Duodenal mucosa (tissue), 2 donors: ENCODE measurements around the gene DOCK2.
"Not testable (repeated sequence)": the region's sequence is repeated elsewhere in the genome, so short reads cannot be mapped to it uniquely, and the experiment has no call there.

Experiments
- H3K27ac ChIP-seq: one replicate; pipeline ENCODE4 v1.7.0; 2013; ENCODE audit warnings: low read depth, low read length
- H3K27me3 ChIP-seq, 2 donors: one replicate each; pipeline ENCODE4 v1.7.0; 2013; ENCODE audit warnings: low read length in 2 of 2, control low read depth in 1 of 2; ENCODE audit not compliant: insufficient read depth in 2 of 2, control insufficient read depth in 1 of 2
- H3K36me3 ChIP-seq, 2 donors: one replicate each; pipeline ENCODE4 v1.7.0; 2013; ENCODE audit warnings: low read length in 2 of 2, control low read depth in 1 of 2; ENCODE audit not compliant: insufficient read depth in 2 of 2, control insufficient read depth in 1 of 2
- H3K4me1 ChIP-seq, 2 donors: one replicate each; pipeline ENCODE4 v1.7.0; 2013; ENCODE audit warnings: low read length in 2 of 2, control low read depth in 1 of 2; ENCODE audit not compliant: insufficient read depth in 2 of 2, control insufficient read depth in 1 of 2
- H3K4me3 ChIP-seq, 2 donors: one replicate each; pipeline ENCODE4 v1.7.0; 2013; ENCODE audit warnings: low read length in 2 of 2, low read depth in 1 of 2
- H3K9ac ChIP-seq, 2 donors: one replicate each; pipeline ENCODE4 v1.7.0; 2013; ENCODE audit warnings: low read length in 2 of 2, low read depth in 1 of 2
- H3K9me3 ChIP-seq, 2 donors: one replicate each; pipeline ENCODE4 v1.7.0; 2013; ENCODE audit warnings: low read length in 2 of 2, control low read depth in 1 of 2; ENCODE audit not compliant: control insufficient read depth in 1 of 2

The DOCK2 gene

GRCh38 chr5:169610606-169611005 is 26.5 kb upstream of the DOCK2 start:
- H3K4me3 ChIP-seq = no peak overlapping the region
- no peaks in the 10 kb centered on the region for H3K9me3 ChIP-seq
- H3K9ac ChIP-seq = no peak overlapping the region
- H3K36me3 ChIP-seq = no peaks in the 10 kb centered on the region
- H3K27ac ChIP-seq = no peak overlapping the region
- no peaks in the 10 kb centered on the region for H3K27me3 ChIP-seq
- H3K4me1 ChIP-seq = no peaks in the 10 kb centered on the region

GRCh38 chr5:169615561-169615960 is 21.5 kb upstream of the DOCK2 start:
- Histone ChIP-seq H3K4me3 (no peak overlapping the region), H3K9ac (no peak overlapping the region), H3K36me3 (no peaks in the 10 kb centered on the region), H3K9me3 (no peaks in the 10 kb centered on the region), H3K4me1 (no peaks in the 10 kb centered on the region), H3K27me3 (no peaks in the 10 kb centered on the region), H3K27ac (no peak overlapping the region)

GRCh38 chr5:169624307-169624706 is 12.8 kb upstream of the DOCK2 start:
- not testable (repeated sequence) for H3K27me3 ChIP-seq, H3K36me3 ChIP-seq, H3K9me3 ChIP-seq, H3K9ac ChIP-seq, H3K4me3 ChIP-seq, H3K4me1 ChIP-seq, H3K27ac ChIP-seq

GRCh38 chr5:169626779-169627178 is 10.3 kb upstream of the DOCK2 start:
- Histone ChIP-seq H3K27me3 (no peaks in the 10 kb centered on the region), H3K4me3 (no peak overlapping the region), H3K9ac (no peak overlapping the region), H3K36me3 (no peaks in the 10 kb centered on the region), H3K27ac (no peak overlapping the region), H3K4me1 (no peaks in the 10 kb centered on the region), H3K9me3 (no peaks in the 10 kb centered on the region)

- Histone ChIP-seq H3K9ac (no peak overlapping the region), H3K27me3 (no peaks in the 10 kb centered on the region), H3K4me1 (no peaks in the 10 kb centered on the region), H3K27ac (no peak overlapping the region), H3K36me3 (no peaks in the 10 kb centered on the region), H3K4me3 (no peak overlapping the region), H3K9me3 (no peaks in the 10 kb centered on the region)
Measured at GRCh38 chr5:169627551-169627950, 9.5 kb upstream of the DOCK2 start.

- H3K4me1 ChIP-seq = no peaks in the 10 kb centered on the region
- H3K4me3 ChIP-seq = no peak overlapping the region
- no peak overlapping the region for H3K27ac ChIP-seq
- no peaks in the 10 kb centered on the region for H3K36me3 ChIP-seq
- H3K27me3 ChIP-seq = no peaks in the 10 kb centered on the region
- H3K9me3 ChIP-seq = no peaks in the 10 kb centered on the region
- H3K9ac ChIP-seq = no peak overlapping the region
Measured at GRCh38 chr5:169628892-169629291, 8.2 kb upstream of the DOCK2 start.

GRCh38 chr5:169629847-169630548 is 7.1 kb upstream of the DOCK2 start:
- Histone ChIP-seq H3K36me3 (no peaks in the 10 kb centered on the region), H3K4me3 (no peak overlapping the region)

GRCh38 chr5:169631360-169631759 is 5.7 kb upstream of the DOCK2 start:
- H3K4me1 ChIP-seq = no peaks in the 10 kb centered on the region
- H3K9me3 ChIP-seq = no peaks in the 10 kb centered on the region
- H3K27ac ChIP-seq = no peak overlapping the region
- H3K9ac ChIP-seq = no peak overlapping the region
- no peak overlapping the region for H3K4me3 ChIP-seq
- no peaks in the 10 kb centered on the region for H3K27me3 ChIP-seq
- H3K36me3 ChIP-seq = no peaks in the 10 kb centered on the region

More at GRCh38 chr5:169629847-169630548, 7.1 kb upstream of the DOCK2 start:
- Histone ChIP-seq H3K9me3 (no peaks in the 10 kb centered on the region), H3K27me3 (no peaks in the 10 kb centered on the region), H3K4me1 (no peaks in the 10 kb centered on the region), H3K9ac (no peak overlapping the region), H3K27ac (no peak overlapping the region)

- Histone ChIP-seq H3K4me1 (no peaks in the 10 kb centered on the region), H3K9me3 (no peaks in the 10 kb centered on the region), H3K27ac (no peak overlapping the region), H3K4me3 (no peak overlapping the region), H3K36me3 (no peaks in the 10 kb centered on the region), H3K9ac (no peak overlapping the region), H3K27me3 (no peaks in the 10 kb centered on the region)
Measured at GRCh38 chr5:169632946-169633345, 4.1 kb upstream of the DOCK2 start.

- Histone ChIP-seq H3K27ac (no peak overlapping the region), H3K27me3 (no peaks in the 10 kb centered on the region), H3K9me3 (peaks cover 2 to 4% of the 10 kb centered on the region in 2 donors), H3K36me3 (no peaks in the 10 kb centered on the region), H3K9ac (no peak overlapping the region), H3K4me1 (peaks cover 6 to 7% of the 10 kb centered on the region in 2 donors), H3K4me3 (no peak overlapping the region)
Measured at GRCh38 chr5:169634606-169635005, 2.5 kb upstream of the DOCK2 start.
